Measurements from ENCODE around the gene PCGF3. TPM values are rescaled to one million over a fixed set of nuclear protein-coding genes. Genes with fewer than 3 reads are reported as not detected.
"Not testable (repeated sequence)": the region's sequence is repeated elsewhere in the genome, so short reads cannot be mapped to it uniquely, and the experiment has no call there.

PCGF3 gene
- polyA plus RNA-seq, 4 donors: 27.3 to 71.6 (median 55.3) TPM

DNA sequence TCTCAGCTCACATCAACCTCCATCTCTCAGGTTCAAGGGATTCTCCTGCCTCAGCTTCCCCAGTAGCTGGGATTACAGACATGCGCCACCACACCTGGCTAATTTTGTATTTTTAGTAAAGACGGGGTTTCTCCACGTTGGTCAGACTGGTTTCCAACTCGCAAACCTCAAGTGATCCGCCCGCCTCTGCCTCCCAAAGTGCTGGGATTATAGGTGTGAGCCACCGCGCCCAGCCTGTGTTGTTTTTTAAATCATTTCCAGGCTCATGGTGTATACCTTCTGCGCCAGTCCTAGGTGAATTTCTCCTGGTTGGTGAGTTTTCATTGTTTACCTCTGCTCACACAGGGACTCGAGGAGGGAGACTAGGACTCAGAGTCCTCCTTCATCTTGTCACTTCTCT, 74.6 kb downstream of the PCGF3 start:
- Histone ChIP-seq H3K4me3 (ENCODE audit: low read depth in 1 of 3, low read length in 3 of 3) (peak overlapping the region in 2 of 3 donors; percentile 96 to 100), H3K4me1 (ENCODE audit: control insufficient read depth in 3 of 3, insufficient read depth in 2 of 3, low read depth in 1 of 3, low read length in 2 of 3) (peaks cover 0 to 29% (median 5%) of the 10 kb centered on the region in 3 donors), H3K36me3 (ENCODE audit: control insufficient read depth in 3 of 3, insufficient read depth in 2 of 3, low read depth in 1 of 3, low read length in 3 of 3) (peaks cover 9 to 37% (median 12%) of the 10 kb centered on the region in 3 donors), H3K27me3 (ENCODE audit: control insufficient read depth in 3 of 3, insufficient read depth in 3 of 3, low read length in 3 of 3) (peaks cover 0 to 15% (median 6%) of the 10 kb centered on the region in 3 donors)
- FAIRE-seq; H3K27ac ChIP-seq (ENCODE audit: low read depth in 1 of 3, low read length in 2 of 3); DNase-seq; H3K9me3 ChIP-seq (ENCODE audit: control insufficient read depth in 2 of 2, insufficient read depth in 1 of 2, low read depth in 1 of 2, low read length in 1 of 2): not testable (repeated sequence)
- 70 to 74% (median 73%) methylated on average over 10 of the region's 10 CpGs for WGBS, 3 donors

DNA sequence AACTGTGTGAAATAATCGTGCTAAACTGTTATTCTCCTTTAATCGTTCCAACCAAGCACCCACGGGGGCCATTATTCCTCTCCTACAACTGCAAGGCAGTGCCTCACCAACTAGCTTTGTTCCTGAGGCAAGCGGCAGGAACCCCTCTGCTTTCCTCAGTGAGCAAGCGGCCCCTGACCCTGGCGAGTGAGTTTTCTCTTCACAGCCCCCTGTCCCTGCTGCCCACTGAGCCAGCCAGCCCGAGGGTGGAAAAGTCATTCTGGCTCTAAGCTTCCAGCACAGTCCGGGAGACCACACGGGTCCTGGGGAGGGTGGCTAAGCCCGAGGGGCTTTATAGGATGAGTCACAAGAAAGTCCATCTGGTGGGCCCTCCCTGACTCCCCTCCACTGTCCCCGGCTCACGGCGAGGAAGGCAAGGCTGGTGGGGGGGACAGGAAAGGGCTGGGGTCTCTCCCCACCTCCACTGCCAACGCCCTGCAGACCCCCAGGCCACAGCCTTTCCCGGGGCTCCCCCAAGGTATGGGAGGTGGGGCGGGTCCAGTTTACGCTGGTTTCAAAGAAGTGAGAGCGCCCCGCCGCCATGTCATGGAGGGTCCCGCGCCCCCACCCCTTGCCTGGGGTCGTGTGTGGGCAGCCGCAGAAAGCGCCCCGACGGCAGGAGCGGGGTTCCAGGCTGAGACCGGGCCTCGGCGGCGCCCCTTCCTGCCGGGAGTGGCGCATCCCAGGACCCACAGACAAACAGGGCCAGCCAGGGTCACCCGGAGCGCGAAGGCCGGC, 75.3 kb downstream of the PCGF3 start:
- peaks cover 0 to 35% (median 7%) of the 10 kb centered on the region in 3 donors for H3K4me1 ChIP-seq (ENCODE audit: control insufficient read depth in 3 of 3, insufficient read depth in 2 of 3, low read depth in 1 of 3, low read length in 2 of 3)
- H3K27ac ChIP-seq (ENCODE audit: low read depth in 1 of 3, low read length in 2 of 3): peak overlapping the region; percentile 95 to 97 (median 95)
- peak in 1 of 2 donors; percentile 33 for DNase-seq
- no peaks in the 10 kb centered on the region for H3K9me3 ChIP-seq (ENCODE audit: control insufficient read depth in 2 of 2, insufficient read depth in 1 of 2, low read depth in 1 of 2, low read length in 1 of 2)
- peak overlapping the region; percentile 93 to 100 (median 96) for H3K4me3 ChIP-seq (ENCODE audit: low read depth in 1 of 3, low read length in 3 of 3)
- FAIRE-seq: no peak
- peaks cover 8 to 30% (median 8%) of the 10 kb centered on the region in 3 donors for H3K36me3 ChIP-seq (ENCODE audit: control insufficient read depth in 3 of 3, insufficient read depth in 2 of 3, low read depth in 1 of 3, low read length in 3 of 3)
- 1 to 3% (median 2%) methylated on average over 35 to 38 of the region's 38 CpGs for WGBS, 3 donors
- peaks cover 0 to 22% (median 6%) of the 10 kb centered on the region in 3 donors for H3K27me3 ChIP-seq (ENCODE audit: control insufficient read depth in 3 of 3, insufficient read depth in 3 of 3, low read length in 3 of 3)

DNA sequence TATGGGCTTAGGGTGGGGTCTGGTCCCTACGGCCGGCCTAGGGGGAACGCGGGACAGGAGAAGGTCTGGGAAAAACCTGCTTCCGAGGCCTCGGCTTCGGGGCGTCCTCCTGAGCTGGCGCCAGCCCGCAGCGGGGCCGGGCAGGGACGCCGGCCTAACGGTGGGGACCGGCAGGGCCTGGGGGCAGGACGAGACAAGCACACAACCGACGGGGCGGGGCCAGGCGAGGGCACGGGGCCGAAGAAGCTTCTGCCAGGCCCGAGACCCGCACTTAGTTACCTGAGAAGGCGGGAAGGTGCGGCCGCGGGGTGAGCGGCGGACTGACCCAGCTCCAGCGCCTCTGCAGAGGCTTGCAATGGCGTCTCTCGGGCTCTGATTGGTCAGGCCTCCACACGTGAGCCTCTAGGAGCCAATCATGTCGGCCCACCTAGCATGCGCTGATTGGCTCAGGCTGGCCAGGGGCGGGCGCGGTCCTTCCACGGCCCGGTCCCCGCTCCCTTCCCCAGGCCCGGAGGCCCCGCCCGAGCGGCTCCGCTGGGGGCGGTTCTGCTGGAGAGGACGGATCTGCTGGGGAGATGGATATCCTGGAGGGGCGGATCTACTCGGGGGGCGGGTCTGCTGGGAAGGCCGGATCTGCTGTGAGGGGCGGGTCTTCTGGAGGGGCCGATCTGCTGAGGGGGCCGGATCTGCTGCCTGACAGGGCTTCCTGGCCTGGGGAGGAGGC, 76.0 kb downstream of the PCGF3 start:
- Histone ChIP-seq H3K27ac (ENCODE audit: low read depth in 1 of 3, low read length in 2 of 3) (peak overlapping the region; percentile 95 to 97 (median 97)), H3K4me3 (ENCODE audit: low read depth in 1 of 3, low read length in 3 of 3) (peak overlapping the region; percentile 93 to 100 (median 96)), H3K9me3 (ENCODE audit: control insufficient read depth in 2 of 2, insufficient read depth in 1 of 2, low read depth in 1 of 2, low read length in 1 of 2) (no peaks in the 10 kb centered on the region), H3K4me1 (ENCODE audit: control insufficient read depth in 3 of 3, insufficient read depth in 2 of 3, low read depth in 1 of 3, low read length in 2 of 3) (peaks cover 0 to 38% (median 7%) of the 10 kb centered on the region in 3 donors), H3K27me3 (ENCODE audit: control insufficient read depth in 3 of 3, insufficient read depth in 3 of 3, low read length in 3 of 3) (peaks cover 0 to 26% (median 6%) of the 10 kb centered on the region in 3 donors), H3K36me3 (ENCODE audit: control insufficient read depth in 3 of 3, insufficient read depth in 2 of 3, low read depth in 1 of 3, low read length in 3 of 3) (peaks cover 5 to 29% (median 6%) of the 10 kb centered on the region in 3 donors)
- 0 to 1% (median 0%) methylated on average over 41 to 57 of the region's 57 CpGs for WGBS, 3 donors
- DNase-seq (peak; percentile 100), FAIRE-seq (peak; percentile 91)

DNA sequence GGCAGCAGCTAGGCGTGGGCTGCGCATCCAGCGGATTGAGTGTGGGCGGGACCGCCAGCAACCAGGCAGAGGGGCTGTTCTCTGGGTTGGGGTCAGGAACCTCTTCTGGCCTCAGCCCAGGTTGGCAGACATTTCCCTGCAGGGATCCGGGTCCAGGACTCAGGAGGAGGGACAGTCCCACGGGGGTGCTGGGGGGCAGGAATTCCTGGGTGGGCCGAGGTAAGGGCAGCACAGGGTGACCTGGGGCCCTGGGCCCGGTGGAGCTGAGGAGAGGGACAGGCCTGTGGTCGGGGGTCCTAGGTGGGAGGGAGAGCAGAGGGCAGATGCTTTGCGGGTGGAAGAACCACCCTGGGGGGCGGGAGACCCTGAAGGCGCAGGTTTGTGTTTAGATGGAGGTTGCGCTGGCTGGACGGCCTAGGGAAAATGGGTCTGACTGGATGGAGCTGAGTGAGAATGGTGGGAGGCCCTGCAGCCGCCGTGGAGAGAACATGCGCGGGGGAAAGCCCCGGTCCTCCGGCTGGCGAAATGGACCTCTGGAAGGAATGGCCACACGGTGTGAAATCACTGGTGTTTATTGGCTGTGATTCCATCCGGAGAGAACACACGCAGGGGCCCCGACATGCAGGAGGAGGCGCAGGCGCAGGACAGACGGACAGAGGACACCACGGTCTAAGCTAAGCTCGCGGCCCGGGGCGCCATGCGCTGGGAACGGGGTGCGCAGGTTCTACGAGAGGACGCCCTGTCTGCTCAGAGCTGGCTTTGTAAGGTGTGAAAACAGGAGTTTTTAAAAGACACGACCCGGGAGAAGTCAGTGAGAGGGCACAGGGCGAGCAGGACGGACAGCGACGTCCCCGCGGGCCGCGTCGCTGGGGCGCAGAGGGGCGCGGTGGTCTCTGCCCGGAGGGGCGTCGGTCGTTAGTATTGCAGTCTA, 79.0 kb downstream of the PCGF3 start:
- Histone ChIP-seq H3K36me3 (ENCODE audit: control insufficient read depth in 3 of 3, insufficient read depth in 2 of 3, low read depth in 1 of 3, low read length in 3 of 3) (peaks cover 0 to 7% (median 0%) of the 10 kb centered on the region in 3 donors), H3K9me3 (ENCODE audit: control insufficient read depth in 2 of 2, insufficient read depth in 1 of 2, low read depth in 1 of 2, low read length in 1 of 2) (no peaks in the 10 kb centered on the region), H3K27ac (ENCODE audit: low read depth in 1 of 3, low read length in 2 of 3) (no peak overlapping the region), H3K4me3 (ENCODE audit: low read depth in 1 of 3, low read length in 3 of 3) (no peak overlapping the region), H3K27me3 (ENCODE audit: control insufficient read depth in 3 of 3, insufficient read depth in 3 of 3, low read length in 3 of 3) (peaks cover 0 to 48% (median 10%) of the 10 kb centered on the region in 3 donors), H3K4me1 (ENCODE audit: control insufficient read depth in 3 of 3, insufficient read depth in 2 of 3, low read depth in 1 of 3, low read length in 2 of 3) (peaks cover 0 to 36% (median 7%) of the 10 kb centered on the region in 3 donors)
- DNase-seq: peak in 1 of 2 donors; percentile 33
- WGBS, 3 donors: 40 to 58% (median 49%) methylated on average over 57 of the region's 57 CpGs
- FAIRE-seq: no peak

DNA sequence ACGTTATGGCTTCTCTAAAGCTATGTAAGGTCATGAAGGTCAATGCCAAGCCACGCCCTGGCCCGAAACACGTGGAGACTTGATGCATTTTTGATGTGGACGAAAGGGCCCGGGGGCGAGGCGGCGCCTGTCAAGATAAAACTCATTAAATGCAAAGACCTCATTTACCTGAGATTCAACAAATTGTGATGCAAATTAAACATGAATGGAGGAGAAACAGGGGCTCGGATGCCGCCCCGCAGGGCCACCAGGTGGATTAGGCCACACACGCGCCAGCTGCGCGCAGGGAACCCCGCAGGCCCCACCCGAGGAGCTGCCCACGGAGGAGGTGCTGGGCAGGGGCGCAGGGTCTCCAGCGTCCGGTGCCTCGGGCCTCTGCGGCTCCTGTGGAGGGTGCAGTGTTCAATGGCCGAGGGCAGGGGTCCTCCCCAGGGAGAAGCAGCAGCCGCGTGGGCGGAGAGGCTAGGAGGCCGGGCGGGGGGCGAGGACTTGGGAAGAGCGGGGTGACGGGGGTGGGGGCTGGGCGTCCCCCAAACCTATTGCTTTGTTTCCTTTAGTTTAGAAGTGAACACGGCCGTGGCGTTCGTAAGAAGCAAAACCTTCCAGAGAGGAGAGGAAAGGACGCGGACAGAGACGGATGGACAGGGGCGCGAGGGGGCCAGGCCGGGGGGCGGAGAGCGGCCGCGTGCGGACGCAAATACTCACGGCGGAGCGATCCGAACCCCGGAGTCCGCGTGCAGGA, 79.9 kb downstream of the PCGF3 start:
- peaks cover 0 to 40% (median 3%) of the 10 kb centered on the region in 3 donors for H3K4me1 ChIP-seq (ENCODE audit: control insufficient read depth in 3 of 3, insufficient read depth in 2 of 3, low read depth in 1 of 3, low read length in 2 of 3)
- H3K4me3 ChIP-seq (ENCODE audit: low read depth in 1 of 3, low read length in 3 of 3): no peak overlapping the region
- no peak overlapping the region for H3K27ac ChIP-seq (ENCODE audit: low read depth in 1 of 3, low read length in 2 of 3)
- H3K9me3 ChIP-seq (ENCODE audit: control insufficient read depth in 2 of 2, insufficient read depth in 1 of 2, low read depth in 1 of 2, low read length in 1 of 2): no peaks in the 10 kb centered on the region
- H3K36me3 ChIP-seq (ENCODE audit: control insufficient read depth in 3 of 3, insufficient read depth in 2 of 3, low read depth in 1 of 3, low read length in 3 of 3): no peaks in the 10 kb centered on the region
- FAIRE-seq (no peak), DNase-seq (no peak)
- H3K27me3 ChIP-seq (ENCODE audit: control insufficient read depth in 3 of 3, insufficient read depth in 3 of 3, low read length in 3 of 3): peaks cover 0 to 48% (median 10%) of the 10 kb centered on the region in 3 donors
- WGBS, 3 donors: 9 to 11% (median 10%) methylated on average over 39 to 57 of the region's 57 CpGs

DNA sequence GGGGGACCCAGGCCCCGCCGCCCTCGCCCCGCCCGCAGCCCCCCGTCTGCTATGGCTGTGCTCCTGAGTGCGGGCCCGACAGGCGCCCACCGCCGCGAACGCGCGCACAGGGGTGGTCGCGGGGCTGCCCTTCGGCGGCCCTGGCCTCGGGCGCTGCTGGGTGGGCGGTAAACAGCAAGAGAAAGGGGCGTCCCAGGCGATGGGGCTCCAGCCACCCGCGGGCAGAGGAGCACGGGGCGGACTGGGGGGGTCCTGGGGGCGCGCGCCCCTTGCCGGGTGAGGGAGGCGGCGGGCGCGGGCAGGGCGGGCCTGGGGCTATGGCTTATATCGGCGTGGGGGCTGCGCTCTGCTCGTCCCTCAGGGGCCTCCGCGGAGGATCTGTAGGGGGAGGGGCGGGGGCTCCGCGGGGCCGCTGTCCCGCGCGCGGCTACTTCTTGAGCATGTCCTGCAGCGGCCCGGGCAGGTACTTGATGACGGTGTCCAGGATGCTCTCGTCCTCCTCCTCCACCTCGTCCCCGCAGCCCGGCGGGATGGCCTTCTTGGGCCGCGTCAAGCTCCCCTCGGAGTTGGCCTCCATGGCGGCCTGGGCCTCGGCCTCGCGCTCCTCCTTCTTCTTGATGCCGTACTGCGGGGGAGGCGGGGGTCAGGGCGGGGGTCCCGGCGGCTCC, 80.6 kb downstream of the PCGF3 start:
- DNase-seq: no peak
- H3K9me3 ChIP-seq (ENCODE audit: control insufficient read depth in 2 of 2, insufficient read depth in 1 of 2, low read depth in 1 of 2, low read length in 1 of 2): no peaks in the 10 kb centered on the region
- peaks cover 0 to 41% (median 3%) of the 10 kb centered on the region in 3 donors for H3K4me1 ChIP-seq (ENCODE audit: control insufficient read depth in 3 of 3, insufficient read depth in 2 of 3, low read depth in 1 of 3, low read length in 2 of 3)
- no peaks in the 10 kb centered on the region for H3K36me3 ChIP-seq (ENCODE audit: control insufficient read depth in 3 of 3, insufficient read depth in 2 of 3, low read depth in 1 of 3, low read length in 3 of 3)
- H3K27me3 ChIP-seq (ENCODE audit: control insufficient read depth in 3 of 3, insufficient read depth in 3 of 3, low read length in 3 of 3): peaks cover 0 to 49% (median 10%) of the 10 kb centered on the region in 3 donors
- H3K27ac ChIP-seq (ENCODE audit: low read depth in 1 of 3, low read length in 2 of 3): no peak overlapping the region
- 3 to 5% (median 5%) methylated on average over 47 to 72 of the region's 72 CpGs for WGBS, 3 donors
- FAIRE-seq: no peak
- H3K4me3 ChIP-seq (ENCODE audit: low read depth in 1 of 3, low read length in 3 of 3): peak overlapping the region in 1 of 3 donors; percentile 6

DNA sequence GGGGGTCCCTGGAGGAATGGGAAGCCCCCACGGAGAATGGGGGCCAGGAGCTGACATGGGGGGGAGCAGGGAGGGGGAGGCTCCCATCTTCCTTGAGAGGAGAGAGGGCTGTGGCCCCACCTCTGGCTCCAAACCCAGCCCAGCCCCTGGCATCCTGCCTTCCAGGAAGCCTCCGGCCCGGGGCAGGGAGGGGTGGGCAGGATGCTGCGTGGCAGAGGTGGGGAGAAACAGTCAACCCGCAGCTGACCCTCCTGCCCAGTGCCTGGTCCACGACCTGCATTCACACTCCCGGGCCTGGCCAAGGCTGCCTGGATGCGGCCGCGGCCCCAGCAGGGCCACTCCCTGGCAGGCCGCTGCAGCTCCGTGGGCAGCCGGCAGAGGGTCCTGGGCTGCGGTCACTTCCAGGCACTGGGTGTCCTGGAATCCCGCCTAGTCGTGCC, 81.2 kb downstream of the PCGF3 start:
- FAIRE-seq (no peak), DNase-seq (no peak)
- Histone ChIP-seq H3K27me3 (ENCODE audit: control insufficient read depth in 3 of 3, insufficient read depth in 3 of 3, low read length in 3 of 3) (peaks cover 0 to 56% (median 10%) of the 10 kb centered on the region in 3 donors), H3K36me3 (ENCODE audit: control insufficient read depth in 3 of 3, insufficient read depth in 2 of 3, low read depth in 1 of 3, low read length in 3 of 3) (no peaks in the 10 kb centered on the region), H3K4me1 (ENCODE audit: control insufficient read depth in 3 of 3, insufficient read depth in 2 of 3, low read depth in 1 of 3, low read length in 2 of 3) (peaks cover 0 to 41% (median 3%) of the 10 kb centered on the region in 3 donors), H3K27ac (ENCODE audit: low read depth in 1 of 3, low read length in 2 of 3) (no peak overlapping the region), H3K4me3 (ENCODE audit: low read depth in 1 of 3, low read length in 3 of 3) (no peak overlapping the region), H3K9me3 (ENCODE audit: control insufficient read depth in 2 of 2, insufficient read depth in 1 of 2, low read depth in 1 of 2, low read length in 1 of 2) (no peaks in the 10 kb centered on the region)
- WGBS, 3 donors: 19 to 36% (median 24%) methylated on average over 13 to 16 of the region's 16 CpGs

All from small intestine (tissue), 7 donors.